Astrocyte (in vitro differentiated cells and primary cell): ENCODE data around the gene LCMT1. TPM values are rescaled to one million over a fixed set of nuclear protein-coding genes. Genes with fewer than 3 reads are reported as not detected.

Source experiments
- DNase-seq: peaks from one replicate; pipeline ENCODE4 v3.0.0-alpha.2; 2010; ENCODE audit warnings: low read depth
- FAIRE-seq: peaks from 2 replicates; lab custom pipeline; 2011; peaks lifted over from hg19 to GRCh38; lab: Jason Lieb, UNC
- H2AFZ ChIP-seq: 2 replicates; pipeline ENCODE4 v1.6.0; 2012; ENCODE audit warnings: low read depth, low read length, inconsistent platforms
- H3K27ac ChIP-seq: 2 replicates; pipeline ENCODE4 v1.5.1; 2011; ENCODE audit warnings: low read depth, low read length, inconsistent platforms
- H3K27me3 ChIP-seq: 2 replicates; pipeline ENCODE4 v1.6.0; 2011; ENCODE audit warnings: low read length, inconsistent platforms; ENCODE audit not compliant: insufficient read depth
- H3K36me3 ChIP-seq: 2 replicates; pipeline ENCODE4 v1.5.1; 2011; ENCODE audit warnings: low read length, inconsistent platforms; ENCODE audit not compliant: insufficient read depth
- H3K4me1 ChIP-seq: 2 replicates; pipeline ENCODE4 v1.5.1; 2011; ENCODE audit warnings: low read length, inconsistent platforms; ENCODE audit not compliant: insufficient read depth
- H3K4me2 ChIP-seq: 2 replicates; pipeline ENCODE4 v1.6.0; 2012; ENCODE audit warnings: low read length, inconsistent platforms
- H3K4me3 ChIP-seq: 2 replicates; pipeline ENCODE4 v1.5.1; 2011; ENCODE audit warnings: low read depth, mild to moderate bottlenecking, low read length, inconsistent platforms; ENCODE audit not compliant: insufficient read depth
- H3K79me2 ChIP-seq: 2 replicates; pipeline ENCODE4 v1.6.0; 2012; ENCODE audit warnings: mild to moderate bottlenecking, low read length, inconsistent platforms; ENCODE audit not compliant: insufficient read depth
- H3K9ac ChIP-seq: 2 replicates; pipeline ENCODE4 v1.6.0; 2012; ENCODE audit warnings: mild to moderate bottlenecking, low read length, inconsistent platforms
- H3K9me3 ChIP-seq: 2 replicates; pipeline ENCODE4 v1.5.1; 2012; ENCODE audit warnings: low read depth, mild to moderate bottlenecking, low read length, inconsistent platforms; ENCODE audit not compliant: insufficient read depth
- H4K20me1 ChIP-seq: 2 replicates; pipeline ENCODE4 v1.6.0; 2012; ENCODE audit warnings: low read length, inconsistent platforms; ENCODE audit not compliant: insufficient read depth
- H3K27ac Mint-ChIP-seq: one replicate; pipeline ENCODE4 v1.8.0; 2021; ENCODE audit warnings: mild to moderate bottlenecking, mixed read lengths; ENCODE audit not compliant: unreplicated experiment
- H3K27me3 Mint-ChIP-seq: one replicate; pipeline ENCODE4 v1.8.0; 2021; ENCODE audit warnings: low read depth, mixed read lengths; ENCODE audit not compliant: unreplicated experiment
- H3K36me3 Mint-ChIP-seq: one replicate; pipeline ENCODE4 v1.8.0; 2021; ENCODE audit warnings: low read depth, mixed read lengths; ENCODE audit not compliant: unreplicated experiment
- H3K4me1 Mint-ChIP-seq: one replicate; pipeline ENCODE4 v1.8.0; 2021; ENCODE audit warnings: low read depth, mixed read lengths; ENCODE audit not compliant: unreplicated experiment
- H3K4me3 Mint-ChIP-seq: one replicate; pipeline ENCODE4 v1.8.0; 2021; ENCODE audit warnings: mild to moderate bottlenecking, moderate library complexity, mixed read lengths; ENCODE audit not compliant: unreplicated experiment
- H3K9me3 Mint-ChIP-seq: one replicate; pipeline ENCODE4 v1.8.0; 2021; ENCODE audit warnings: mild to moderate bottlenecking, mixed read lengths; ENCODE audit not compliant: unreplicated experiment
- EZH2 ChIP-seq: IDR thresholded peaks from 2 replicates; pipeline ENCODE4 v1.6.1; 2012; ENCODE audit warnings: mild to moderate bottlenecking, low read length, inconsistent platforms; ENCODE audit not compliant: insufficient read depth
- total RNA-seq: library from RNA; stranded (reverse); gene quantifications from 2 replicates; pipeline ENCODE4 v1.2.1, GENCODE V29; 2021
- TF ChIP-seq, protein P1 (sequence below): IDR thresholded peaks from 2 replicates; pipeline ENCODE4 v1.5.1; 2011; ENCODE audit warnings: low read depth, mild to moderate bottlenecking, inconsistent platforms, low read length, moderate library complexity; ENCODE audit not compliant: insufficient read depth

LCMT1 gene
- total RNA-seq, 1 donor from 2014 or later: 46.9 TPM

DNA sequence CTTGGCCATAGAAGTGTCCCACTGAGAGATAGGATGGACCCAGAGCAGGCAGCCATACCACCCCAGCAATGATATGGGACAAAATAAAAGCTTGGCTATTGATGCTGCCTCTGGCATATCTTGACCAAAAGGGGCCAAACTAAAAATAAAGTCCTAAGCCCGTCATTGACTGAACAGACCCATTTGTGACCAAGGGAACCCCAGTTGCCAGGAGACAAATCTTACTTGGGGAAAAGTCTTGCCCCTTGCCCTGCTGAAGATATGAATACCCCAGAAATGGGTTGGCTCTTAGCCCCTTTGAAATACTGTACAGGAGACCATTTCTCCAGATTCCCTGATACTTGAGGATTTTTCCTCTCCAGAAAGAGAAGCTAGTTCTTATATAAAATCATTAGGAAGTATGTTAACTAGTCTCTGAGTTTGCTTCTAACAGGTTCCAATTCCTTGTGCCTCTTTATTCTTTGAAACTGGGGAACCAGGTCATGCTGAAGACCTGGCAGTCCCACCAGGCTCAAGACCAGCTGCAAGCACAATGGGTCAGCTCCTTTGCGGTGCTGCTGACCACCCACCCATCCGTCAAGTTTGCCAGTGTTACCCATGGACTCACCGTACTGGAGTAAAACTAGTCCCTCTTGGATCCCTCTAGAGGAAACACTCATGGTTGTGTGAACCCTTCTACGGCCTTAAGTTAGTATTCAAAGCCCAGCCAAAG, 31.0 kb upstream of the LCMT1 start:
- H3K4me1 ChIP-seq: no peaks in the 10 kb centered on the region
- no peaks in the 10 kb centered on the region for H3K4me1 Mint-ChIP-seq
- no peak overlapping the region for H2AFZ ChIP-seq
- H3K27ac Mint-ChIP-seq: no peak overlapping the region
- no peak overlapping the region for H3K9ac ChIP-seq
- H3K4me2 ChIP-seq: no peak overlapping the region
- no peak overlapping the region for H3K27ac ChIP-seq
- no peaks in the 10 kb centered on the region for H3K27me3 Mint-ChIP-seq
- no peaks in the 10 kb centered on the region for H3K79me2 ChIP-seq
- no peaks in the 10 kb centered on the region for H3K36me3 ChIP-seq
- peaks cover 2% of the 10 kb centered on the region for H3K9me3 Mint-ChIP-seq
- no peaks in the 10 kb centered on the region for H3K9me3 ChIP-seq
- H4K20me1 ChIP-seq: no peaks in the 10 kb centered on the region
- H3K27me3 ChIP-seq: no peaks in the 10 kb centered on the region
- no peak overlapping the region for H3K4me3 Mint-ChIP-seq
- H3K4me3 ChIP-seq: no peak overlapping the region
- TF ChIP-seq, protein P1, sequence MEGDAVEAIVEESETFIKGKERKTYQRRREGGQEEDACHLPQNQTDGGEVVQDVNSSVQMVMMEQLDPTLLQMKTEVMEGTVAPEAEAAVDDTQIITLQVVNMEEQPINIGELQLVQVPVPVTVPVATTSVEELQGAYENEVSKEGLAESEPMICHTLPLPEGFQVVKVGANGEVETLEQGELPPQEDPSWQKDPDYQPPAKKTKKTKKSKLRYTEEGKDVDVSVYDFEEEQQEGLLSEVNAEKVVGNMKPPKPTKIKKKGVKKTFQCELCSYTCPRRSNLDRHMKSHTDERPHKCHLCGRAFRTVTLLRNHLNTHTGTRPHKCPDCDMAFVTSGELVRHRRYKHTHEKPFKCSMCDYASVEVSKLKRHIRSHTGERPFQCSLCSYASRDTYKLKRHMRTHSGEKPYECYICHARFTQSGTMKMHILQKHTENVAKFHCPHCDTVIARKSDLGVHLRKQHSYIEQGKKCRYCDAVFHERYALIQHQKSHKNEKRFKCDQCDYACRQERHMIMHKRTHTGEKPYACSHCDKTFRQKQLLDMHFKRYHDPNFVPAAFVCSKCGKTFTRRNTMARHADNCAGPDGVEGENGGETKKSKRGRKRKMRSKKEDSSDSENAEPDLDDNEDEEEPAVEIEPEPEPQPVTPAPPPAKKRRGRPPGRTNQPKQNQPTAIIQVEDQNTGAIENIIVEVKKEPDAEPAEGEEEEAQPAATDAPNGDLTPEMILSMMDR: no peak
- no peak for TF ChIP-seq EZH2
- no peak for DNase-seq
- FAIRE-seq: no peak
- H3K36me3 Mint-ChIP-seq: peaks cover 2% of the 10 kb centered on the region

DNA sequence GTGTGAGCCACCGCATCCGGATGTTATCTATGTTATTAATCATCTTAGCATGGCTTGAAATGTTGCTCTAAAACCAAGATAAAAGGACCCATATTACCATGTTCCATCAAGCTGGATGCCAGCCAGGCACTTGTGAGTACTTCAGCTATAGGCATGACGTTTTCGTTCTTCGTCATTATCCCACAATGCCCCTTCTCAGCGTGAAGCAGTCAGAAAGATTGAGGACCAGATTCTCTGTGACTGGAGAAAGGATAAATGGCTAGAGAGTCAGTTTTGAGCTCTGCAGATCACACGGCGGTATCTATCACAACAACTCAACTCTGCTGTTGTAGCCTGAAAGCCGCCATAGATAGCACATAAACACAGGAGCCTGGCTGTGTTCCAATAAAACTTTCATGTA, 29.8 kb upstream of the LCMT1 start:
- Mint-ChIP-seq H3K4me3 (no peak overlapping the region), H3K36me3 (peaks cover 2% of the 10 kb centered on the region), H3K4me1 (no peaks in the 10 kb centered on the region), H3K27me3 (peaks cover 1% of the 10 kb centered on the region), H3K27ac (no peak overlapping the region), H3K9me3 (peaks cover 2% of the 10 kb centered on the region)
- TF ChIP-seq EZH2: no peak
- TF ChIP-seq, protein P1: no peak
- H3K36me3 ChIP-seq: no peaks in the 10 kb centered on the region
- H3K9ac ChIP-seq: no peak overlapping the region
- no peak overlapping the region for H3K4me3 ChIP-seq
- no peak overlapping the region for H3K27ac ChIP-seq
- H3K79me2 ChIP-seq: no peaks in the 10 kb centered on the region
- DNase-seq (no peak), FAIRE-seq (no peak)
- H4K20me1 ChIP-seq: no peaks in the 10 kb centered on the region
- H3K4me1 ChIP-seq: no peaks in the 10 kb centered on the region
- H2AFZ ChIP-seq: no peak overlapping the region
- H3K4me2 ChIP-seq: no peak overlapping the region
- no peaks in the 10 kb centered on the region for H3K9me3 ChIP-seq
- H3K27me3 ChIP-seq: no peaks in the 10 kb centered on the region

DNA sequence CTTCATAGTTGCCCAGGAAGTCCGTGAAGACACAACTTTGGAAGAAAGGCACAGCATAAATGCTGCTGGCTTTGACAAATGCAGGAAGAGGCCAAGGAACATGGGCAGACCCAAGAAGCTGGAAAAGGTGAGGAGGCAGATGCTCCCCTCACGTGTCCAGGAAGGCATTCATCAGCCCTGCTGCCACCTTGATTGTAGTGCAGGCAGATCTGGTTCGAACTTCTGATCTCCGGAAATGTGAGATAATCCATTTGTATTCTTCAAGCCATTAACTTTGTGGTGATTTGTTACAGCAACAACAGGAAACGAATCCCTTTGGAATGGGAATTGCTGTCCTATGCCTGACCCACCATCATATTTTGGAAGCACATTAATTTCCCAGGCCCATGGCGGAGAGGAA, 28.5 kb upstream of the LCMT1 start:
- Mint-ChIP-seq H3K36me3 (peaks cover 2% of the 10 kb centered on the region), H3K9me3 (peaks cover 2% of the 10 kb centered on the region), H3K27ac (no peak overlapping the region), H3K4me3 (no peak overlapping the region), H3K27me3 (peaks cover 8% of the 10 kb centered on the region), H3K4me1 (no peaks in the 10 kb centered on the region)
- Histone ChIP-seq H3K9me3 (no peaks in the 10 kb centered on the region), H3K4me2 (no peak overlapping the region), H4K20me1 (no peaks in the 10 kb centered on the region), H3K4me3 (no peak overlapping the region), H3K36me3 (no peaks in the 10 kb centered on the region), H3K9ac (no peak overlapping the region), H3K27ac (no peak overlapping the region), H3K79me2 (no peaks in the 10 kb centered on the region), H3K4me1 (no peaks in the 10 kb centered on the region), H3K27me3 (no peaks in the 10 kb centered on the region), H2AFZ (no peak overlapping the region)
- TF ChIP-seq, protein P1: no peak
- TF ChIP-seq EZH2: no peak
- no peak for FAIRE-seq
- DNase-seq: no peak
